GM11168 (cell line): ENCODE measurements around the gene SNCA.

Experiments
- in situ Hi-C: fragments of 300-500 bp; cut with MboI; formaldehyde crosslinking; loops from one replicate; pipeline ENCODE4 v1.12.0; 2022; ENCODE audit warnings: low sequenced_read_pairs; ENCODE audit not compliant: unreplicated experiment

SNCA gene

DNA sequence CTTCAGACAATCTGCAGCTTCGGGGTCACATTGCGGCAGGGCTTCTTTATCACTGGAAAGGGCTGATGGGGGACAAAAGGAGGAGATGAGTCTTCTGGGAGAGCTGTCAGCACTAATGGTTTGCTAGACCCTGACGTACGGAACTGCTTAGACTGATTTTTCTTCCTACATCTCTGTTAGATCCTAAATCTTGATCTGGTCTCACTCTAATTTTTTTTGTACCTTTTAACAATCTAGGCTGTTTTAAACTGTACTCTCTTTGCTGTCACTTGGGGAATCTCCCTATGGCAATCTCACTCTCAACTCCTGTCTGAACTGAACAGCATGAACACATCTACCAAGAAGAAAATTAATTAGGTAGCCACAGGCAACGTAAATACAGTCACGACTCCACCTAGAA, 120.1 kb downstream of the SNCA start:
- in situ Hi-C loops: no loop called here

DNA sequence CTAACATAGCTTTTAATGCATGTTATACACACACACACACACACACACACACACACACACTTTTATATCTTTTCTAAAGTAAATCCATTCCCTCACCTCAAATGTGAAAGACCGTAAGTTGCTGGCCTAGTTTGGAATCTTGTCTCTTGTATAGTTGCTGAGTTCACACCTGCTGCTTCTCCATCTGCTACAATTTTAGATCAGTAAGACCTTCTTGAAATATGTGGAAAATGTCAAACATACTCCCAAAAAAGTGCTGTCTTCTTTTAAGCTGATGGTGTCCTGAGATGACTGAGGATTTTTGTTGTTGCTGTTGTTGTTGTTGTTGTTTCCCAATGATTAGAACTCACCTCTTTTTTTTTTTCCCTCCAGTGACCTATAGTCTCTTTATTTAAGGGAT, 121.3 kb downstream of the SNCA start:
- in situ Hi-C loops: no loop called here

DNA sequence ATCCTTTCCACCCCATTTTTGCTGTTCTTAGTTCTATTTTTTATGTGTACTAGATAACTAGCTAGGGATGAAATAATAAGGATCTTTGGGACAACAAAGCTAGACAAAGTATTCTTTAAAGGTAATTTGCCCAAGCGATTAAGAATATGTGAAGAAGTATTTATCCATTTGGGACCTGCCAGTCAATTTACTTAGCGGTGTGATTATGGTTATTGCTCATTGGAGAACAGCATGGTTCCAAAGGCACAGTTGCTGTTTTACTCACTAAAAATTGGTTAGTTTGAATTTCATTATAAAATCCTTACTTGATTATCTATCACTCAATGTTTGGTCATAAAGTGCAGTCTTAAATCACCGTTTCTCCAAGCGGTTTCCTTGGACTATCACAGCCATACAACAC, 124.1 kb downstream of the SNCA start:
- in situ Hi-C loops: no loop called here

DNA sequence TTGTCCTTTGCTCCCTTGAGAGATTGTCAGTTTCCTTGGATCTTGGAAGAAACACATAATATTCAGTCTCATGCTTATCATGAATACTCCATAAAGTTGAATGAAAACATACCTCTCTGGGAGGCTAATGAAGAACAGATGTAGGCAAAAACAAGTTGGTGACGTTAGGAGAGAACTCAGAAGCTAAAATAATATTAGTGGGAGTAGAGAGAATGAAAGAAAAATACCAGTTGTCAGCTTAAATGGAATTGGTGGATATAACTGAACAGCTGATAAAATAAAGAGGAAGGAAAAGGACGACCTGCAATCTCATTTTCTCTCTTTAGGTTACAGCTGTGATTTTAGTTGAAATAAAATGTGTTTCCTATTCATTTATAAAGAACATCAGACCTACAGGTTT, 124.8 kb downstream of the SNCA start:
- in situ Hi-C loops: no loop called here

DNA sequence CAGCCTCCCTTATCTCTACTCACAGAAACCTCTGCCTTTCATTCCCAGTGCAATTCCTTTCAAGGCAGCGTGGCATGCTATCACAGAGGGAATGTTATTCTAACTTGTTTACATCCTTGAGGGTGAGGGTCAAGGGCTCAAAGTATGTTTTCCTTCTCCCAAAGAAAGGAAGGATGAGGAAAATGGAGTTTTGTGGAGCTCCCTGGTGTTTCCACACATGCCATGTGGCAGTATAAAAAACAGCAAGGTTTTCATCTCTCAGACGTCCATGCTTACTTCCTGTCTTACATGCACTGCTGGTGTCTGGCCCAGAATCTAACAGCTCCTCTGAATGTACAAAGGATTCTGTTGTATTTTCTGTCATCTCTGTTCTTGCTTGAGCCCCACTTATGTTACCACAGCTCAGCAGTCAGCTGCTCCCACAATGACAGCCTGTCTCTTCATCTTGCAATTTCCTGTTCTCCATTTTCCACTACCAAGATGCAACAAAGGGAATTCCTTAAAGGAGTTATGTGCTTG, 128.0 kb downstream of the SNCA start:
- in situ Hi-C loops: no loop called here

DNA sequence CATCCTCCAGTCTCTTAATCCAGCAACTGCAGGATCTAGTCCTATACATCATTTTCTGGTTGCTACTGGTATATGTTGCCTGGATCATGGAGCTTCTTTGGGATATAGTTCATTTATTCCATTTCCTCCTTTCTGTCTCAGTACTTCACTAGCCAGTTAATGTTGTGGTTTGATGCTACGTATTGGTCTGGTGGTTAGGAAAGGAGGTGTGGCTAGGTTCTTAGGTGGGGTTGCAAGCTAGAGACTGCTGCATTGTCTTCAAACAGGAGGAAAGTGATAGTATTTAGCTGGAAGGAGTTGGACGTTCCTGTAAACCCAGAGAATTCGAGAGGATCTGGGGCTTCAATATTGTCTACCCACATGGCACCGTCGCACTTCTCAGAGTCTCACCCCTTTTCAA, 129.5 kb downstream of the SNCA start:
- in situ Hi-C loops: no loop called here

DNA sequence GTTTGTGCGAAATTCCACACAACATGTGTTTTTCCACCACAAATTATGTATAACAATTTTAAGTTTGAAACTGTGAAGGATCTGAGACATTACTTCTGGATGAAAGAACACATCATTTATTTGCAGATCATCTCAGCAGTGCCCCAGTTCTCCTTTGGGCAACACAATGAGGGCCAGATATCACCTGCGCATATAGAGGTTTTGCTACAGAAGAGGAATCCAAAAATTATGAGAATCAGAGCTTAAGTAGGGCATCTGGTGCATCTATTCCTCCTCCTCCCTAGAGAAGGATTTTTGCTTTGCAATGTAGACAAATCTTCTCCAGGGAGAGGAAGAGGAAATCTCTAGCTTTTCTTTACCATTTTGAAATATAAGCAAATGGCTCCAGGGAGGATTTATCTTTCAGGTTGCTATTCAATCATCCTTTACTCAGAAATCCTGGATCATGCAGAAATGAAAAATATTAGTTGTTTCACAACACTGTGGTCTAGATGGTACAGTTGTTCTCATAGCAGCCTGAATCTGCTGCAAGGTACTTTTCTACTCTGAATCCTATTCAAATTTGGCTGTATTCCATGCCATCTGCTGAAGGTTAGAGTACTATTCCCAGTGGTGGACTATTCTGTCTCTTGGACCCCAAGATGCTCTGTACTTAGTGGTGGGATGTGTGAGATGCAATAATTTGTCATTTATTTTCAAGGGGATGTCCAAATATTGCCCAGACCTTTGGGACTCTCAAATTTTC, 132.1 kb downstream of the SNCA start:
- in situ Hi-C loops: no loop called here

DNA sequence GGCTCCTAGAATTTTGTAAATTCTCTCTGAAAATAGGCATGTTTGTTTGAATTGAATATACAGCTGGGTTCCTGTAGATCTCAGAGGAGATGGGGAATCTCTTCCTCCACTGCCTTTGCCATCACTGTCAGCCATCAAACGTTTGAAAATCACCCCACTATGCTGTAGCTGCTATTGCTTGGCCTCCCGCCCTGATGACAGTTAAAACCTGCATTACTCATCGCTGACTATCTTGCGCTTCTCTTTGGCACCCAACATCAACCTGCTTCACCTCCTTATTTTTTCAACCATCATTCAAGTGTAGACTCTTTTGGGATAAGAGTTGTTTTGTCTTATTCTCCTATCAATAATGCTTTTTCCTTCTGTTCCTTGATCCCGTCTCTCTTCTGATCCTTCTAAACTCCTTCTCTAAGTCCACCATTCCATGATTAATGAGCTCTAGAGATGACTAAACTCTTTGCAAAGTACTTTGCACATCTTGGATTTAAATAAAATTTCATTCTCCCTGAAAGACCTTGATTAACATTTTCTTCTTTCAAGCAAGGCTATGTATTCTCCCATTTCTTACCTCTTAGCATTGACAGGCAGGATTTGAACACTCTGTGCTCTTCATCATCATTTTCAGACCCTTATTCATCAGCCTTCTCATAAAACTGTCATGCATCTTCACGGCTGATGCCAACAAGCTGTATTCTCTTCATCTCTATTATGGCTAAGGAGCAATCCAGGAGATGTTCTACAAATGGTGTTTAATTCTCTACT, 133.0 kb downstream of the SNCA start:
- in situ Hi-C loops: no loop called here

DNA sequence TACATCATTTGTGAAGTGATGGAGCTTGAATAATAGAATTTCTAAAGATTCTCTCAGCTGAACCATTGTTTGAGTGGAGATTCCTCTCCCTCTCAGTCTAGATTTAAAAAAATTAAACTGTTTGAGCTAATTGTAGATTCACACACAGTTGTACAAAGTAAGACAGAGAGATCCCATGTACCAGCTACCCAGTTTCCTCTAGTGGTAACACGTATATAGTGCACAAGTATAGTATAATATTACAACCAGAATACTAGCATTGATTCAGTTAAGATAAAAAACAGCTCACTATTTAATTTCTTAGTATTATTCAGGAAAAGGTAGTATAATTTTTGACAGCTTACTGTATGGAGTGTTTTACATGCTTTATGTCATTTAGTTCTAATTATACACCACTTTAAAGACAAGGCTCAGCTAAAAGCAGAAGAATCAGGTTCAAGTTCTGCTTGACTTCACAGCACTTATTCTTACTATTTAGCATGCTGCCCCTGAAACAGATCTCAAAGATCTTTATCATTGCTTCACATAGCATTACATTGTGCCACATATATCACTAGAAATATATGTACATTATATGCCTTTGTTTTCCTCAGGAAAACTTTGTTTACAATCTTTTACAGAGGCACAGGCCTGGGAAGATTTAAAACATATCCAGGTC, 136.1 kb downstream of the SNCA start:
- in situ Hi-C loops: no loop called here

DNA sequence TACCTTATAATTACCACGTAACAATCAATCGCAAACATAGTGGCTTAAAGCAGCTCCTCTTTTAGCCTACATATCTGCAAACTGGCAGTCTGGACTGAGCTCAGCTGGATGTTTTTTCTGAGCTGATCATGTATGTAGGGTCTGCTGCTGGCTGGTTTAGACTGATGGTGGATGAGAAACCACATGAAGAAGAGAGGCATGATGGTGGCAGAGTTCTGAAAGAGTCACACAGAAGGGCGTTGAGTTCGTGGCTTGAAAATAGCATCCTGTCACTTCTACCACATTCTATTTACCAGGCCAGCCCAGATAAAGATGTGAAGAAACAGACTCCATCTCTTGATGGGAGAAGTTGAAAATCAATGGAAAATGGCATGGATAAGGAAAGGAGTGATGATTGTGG, 151.3 kb downstream of the SNCA start:
- in situ Hi-C loops: no loop called here

DNA sequence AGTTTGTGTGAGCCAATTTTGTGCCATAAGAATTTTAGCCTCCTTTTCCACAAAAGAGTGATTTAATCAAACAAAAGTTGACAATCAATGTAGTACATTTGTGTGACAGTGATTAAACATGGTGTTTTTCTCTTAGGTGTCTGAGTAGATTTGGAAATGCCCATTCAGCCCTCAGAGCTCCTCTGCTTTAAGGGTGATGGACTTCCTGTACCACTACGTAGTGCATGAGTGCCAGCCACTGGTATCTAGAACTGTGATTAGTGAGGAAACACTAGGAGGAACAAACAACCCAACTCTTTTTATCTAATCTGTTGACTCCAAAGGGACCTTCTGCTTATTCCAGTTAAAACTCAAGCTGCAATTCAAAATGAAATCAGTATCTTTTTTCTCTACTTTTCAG, 151.7 kb downstream of the SNCA start:
- in situ Hi-C loops: no loop called here

DNA sequence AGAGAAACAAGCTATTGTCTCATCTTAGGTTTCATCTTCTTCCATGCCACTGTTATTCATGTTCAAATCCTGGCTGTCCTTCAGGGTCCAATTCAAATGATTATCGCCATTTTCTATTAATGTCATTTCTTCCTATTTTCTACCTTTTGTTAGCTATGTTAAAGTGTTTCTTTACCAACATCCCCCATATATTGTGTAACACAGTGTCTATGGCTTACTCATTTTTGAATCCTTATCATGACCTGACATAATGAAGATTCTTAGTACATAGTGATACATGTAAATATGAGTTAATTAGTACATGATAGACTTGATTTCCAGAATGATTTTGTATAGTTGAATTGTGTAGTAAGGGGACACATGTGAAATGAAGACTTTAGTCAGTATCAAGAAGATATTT, 152.4 kb downstream of the SNCA start:
- in situ Hi-C loops: no loop called here

DNA sequence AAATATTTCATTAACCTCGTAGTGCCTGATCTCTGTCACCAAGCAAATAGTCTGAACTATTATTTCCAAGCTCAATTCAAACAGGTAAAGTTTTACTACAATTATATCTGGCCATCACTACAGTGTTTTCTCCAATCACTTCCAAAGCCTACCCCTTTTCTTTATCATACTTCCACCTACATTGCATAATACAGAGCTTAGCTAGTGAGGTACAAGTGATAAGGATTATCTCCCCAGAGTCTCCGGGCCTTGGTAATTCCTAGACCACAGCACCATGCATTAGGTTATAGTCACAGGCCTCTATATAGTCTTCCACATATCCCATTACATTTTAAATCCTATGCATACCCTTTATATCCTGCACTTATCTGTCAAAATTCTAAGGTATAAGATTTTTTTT, 154.2 kb downstream of the SNCA start:
- in situ Hi-C loops: no loop called here

DNA sequence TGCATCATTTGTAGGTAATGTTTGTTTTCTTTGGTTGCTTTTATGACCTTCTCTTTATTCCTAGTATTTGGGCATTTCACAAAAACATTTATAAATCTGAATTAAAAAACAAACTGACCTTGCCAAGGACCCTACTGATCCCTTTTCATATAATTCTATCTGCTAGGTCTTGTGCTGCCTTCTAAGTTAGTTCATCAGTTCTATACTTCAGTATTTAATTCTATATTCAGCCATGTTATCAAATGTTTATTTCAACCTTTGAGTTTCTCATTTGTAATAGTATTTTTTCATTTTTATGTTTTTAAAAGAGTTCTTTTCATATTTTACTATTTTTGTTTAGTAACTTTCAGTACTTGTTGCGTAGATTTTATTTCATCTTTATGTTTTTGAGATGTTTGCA, 155.3 kb downstream of the SNCA start:
- in situ Hi-C loops: no loop called here

DNA sequence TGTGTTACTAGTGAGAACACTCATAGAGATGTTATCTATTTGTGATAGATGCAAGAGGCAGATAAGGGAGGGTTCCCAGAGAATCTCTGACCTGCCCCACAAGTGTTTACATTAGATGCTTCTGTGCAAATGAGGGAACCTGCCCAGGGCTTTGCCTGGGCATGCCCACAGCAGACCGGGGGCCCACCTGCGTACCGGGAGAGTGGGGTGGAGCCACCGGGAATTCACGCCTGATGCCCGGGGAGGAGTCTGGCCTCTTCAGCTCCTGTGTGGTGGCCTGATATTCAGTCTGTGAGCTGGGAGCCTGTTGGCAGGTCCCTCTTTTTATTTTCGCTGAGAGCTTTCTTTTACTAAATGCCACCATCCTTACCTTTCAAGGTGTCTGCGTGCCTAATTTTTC, 155.7 kb downstream of the SNCA start:
- in situ Hi-C loops: no loop called here

DNA sequence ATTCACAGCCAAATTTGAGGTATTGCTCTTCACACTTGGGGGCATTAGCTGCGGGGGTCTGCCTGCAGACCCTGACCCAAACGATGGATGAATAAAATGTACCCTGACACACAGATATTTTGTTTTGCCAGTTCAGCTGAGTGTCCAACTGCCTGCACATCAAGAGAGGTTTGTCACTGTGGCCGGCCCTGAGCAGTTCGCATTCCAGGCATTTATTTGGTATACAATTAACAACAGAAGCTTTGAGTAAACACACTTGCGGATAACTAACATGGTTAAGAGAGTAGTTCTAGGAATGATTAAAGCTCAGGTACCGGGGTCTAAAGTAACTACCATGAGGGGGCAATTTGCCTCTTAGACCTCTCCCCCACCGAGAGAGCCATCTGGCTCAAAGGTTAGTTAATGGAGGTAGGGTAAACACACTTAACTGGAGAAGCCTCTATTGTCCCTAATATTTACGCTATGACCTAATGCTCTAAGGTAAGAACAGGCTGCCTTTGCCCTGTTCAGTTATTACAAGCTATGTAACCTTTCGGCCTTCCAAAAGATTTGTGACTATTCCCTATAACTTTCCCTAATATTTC, 162.0 kb downstream of the SNCA start:
- in situ Hi-C loops: loop anchor here (25.0 kb wide), 1 partner anchor 187 kb away; no protein-coding TSS in a partner anchor
